Astrocyte (in vitro differentiated cells and primary cell): ENCODE measurements around the gene COL18A1.

ENCODE experiments used
- CTCF ChIP-seq: IDR thresholded peaks from 2 replicates; pipeline ENCODE4 v1.5.1; 2011; ENCODE audit warnings: low read depth, mild to moderate bottlenecking, inconsistent platforms, low read length, moderate library complexity; ENCODE audit not compliant: insufficient read depth
- EZH2 ChIP-seq: IDR thresholded peaks from 2 replicates; pipeline ENCODE4 v1.6.1; 2012; ENCODE audit warnings: mild to moderate bottlenecking, low read length, inconsistent platforms; ENCODE audit not compliant: insufficient read depth

- no peak for TF ChIP-seq CTCF
- TF ChIP-seq EZH2 = no peak
Measured at GRCh38 chr21:45538381-45539045, 133.5 kb downstream of the COL18A1 start.
